ENCODE data around the gene IGFL2.
"Not testable (repeated sequence)": the region's sequence is repeated elsewhere in the genome, so short reads cannot be mapped to it uniquely, and the experiment has no call there.

Gene IGFL2

DNA sequence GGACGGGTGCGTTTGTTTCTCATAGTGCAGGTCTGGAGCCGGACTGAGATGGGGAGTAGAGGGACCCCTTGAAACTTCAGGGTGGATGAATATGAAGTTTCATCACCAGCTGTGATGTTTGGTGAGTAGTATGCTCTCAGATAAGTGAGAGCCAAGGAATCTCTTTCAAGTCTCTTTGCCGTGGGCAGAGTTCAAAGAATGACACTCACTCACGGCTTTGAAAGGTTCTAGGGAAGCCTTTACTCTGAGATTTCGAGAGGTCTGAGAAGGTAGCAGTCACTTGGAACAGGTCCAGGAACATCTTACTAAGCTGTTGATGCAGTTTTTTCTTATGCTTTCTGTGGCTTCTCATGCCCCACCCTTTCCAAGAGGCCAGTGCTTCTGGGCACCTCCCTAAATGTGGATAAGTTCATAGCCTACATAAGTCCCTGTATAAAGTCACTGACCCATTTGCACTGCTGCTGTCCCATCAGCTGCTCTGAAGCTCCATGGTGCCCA is at the start of gene IGFL2:
Gene IGFL2, plus strand, starts transcription at position 448 of the 498 bp plus-strand sequence. Its CDS starts 41 bp downstream, at position 489.
- no peak for DNase-seq

DNA sequence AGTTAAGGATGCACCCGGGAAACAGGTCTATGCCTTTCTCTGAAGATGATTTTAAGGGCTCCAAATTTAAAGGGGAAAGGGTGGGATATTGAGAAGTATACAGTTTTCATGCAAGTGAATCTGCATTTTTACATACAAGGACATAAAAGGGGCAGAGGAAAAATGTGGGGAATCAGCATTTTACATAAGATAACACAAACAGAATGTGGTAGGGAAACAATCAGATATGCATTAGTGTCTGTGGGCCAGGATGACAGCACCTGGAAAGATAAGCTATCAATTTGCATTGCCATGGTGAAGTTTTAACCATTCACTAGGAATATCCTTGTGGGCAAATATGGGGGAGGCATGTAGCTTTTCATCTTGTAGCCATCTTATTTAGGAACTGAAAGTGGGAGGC is 47.7 kb upstream of the IGFL2 start:
- no peak for DNase-seq

DNA sequence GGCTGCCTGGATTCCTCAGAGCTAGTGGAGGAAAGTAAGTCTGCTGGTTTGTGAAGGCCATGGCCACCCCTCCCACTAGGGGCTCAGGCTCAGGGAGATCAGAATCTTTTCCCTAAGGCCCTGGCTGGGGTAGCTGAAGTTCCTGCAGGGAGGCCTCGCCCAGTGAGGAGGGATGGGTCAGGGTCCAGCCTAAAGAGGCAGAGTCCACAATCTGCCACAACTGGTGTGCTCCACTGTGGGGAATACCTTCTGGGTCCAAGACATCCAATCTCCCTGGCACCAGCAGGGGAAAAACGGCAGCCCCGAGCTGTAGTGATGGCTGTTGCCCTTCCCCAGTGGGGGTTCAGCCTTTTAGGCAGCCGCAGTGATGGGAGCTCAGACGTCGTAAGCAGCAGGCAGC is 46.7 kb upstream of the IGFL2 start:
- peak; percentile 27 for DNase-seq

GRCh38 chr19:46102333-46102732 is 45.7 kb upstream of the IGFL2 start:
- not testable (repeated sequence) for DNase-seq

GRCh38 chr19:46107371-46107770 is 40.7 kb upstream of the IGFL2 start:
- no peak for DNase-seq

- DNase-seq: no peak
Observed at GRCh38 chr19:46109876-46110275, 38.2 kb upstream of the IGFL2 start.

GRCh38 chr19:46111376-46111775 is 36.7 kb upstream of the IGFL2 start:
- peak; percentile 61 for DNase-seq

GRCh38 chr19:46112527-46112926 is 35.5 kb upstream of the IGFL2 start:
- no peak for DNase-seq

DNA sequence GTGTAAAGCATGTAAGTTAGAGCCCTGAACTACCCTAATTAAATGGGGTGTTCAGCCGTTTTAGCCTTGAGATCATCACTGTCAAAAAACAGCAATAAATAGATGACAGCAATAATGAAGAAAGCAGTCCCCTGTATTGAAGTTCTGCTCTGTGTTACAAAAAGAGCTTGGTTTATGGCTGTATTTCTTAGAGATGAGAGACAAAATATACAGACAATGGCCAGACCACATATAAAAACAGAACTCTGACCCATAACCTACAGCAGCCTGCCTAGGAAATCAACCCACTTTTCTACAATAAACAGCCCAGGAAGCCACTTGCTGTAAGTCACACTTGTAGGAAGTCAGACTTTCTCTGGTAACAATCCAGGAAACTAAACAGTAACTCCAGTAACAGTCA is 34.3 kb upstream of the IGFL2 start:
- DNase-seq: no peak

DNA sequence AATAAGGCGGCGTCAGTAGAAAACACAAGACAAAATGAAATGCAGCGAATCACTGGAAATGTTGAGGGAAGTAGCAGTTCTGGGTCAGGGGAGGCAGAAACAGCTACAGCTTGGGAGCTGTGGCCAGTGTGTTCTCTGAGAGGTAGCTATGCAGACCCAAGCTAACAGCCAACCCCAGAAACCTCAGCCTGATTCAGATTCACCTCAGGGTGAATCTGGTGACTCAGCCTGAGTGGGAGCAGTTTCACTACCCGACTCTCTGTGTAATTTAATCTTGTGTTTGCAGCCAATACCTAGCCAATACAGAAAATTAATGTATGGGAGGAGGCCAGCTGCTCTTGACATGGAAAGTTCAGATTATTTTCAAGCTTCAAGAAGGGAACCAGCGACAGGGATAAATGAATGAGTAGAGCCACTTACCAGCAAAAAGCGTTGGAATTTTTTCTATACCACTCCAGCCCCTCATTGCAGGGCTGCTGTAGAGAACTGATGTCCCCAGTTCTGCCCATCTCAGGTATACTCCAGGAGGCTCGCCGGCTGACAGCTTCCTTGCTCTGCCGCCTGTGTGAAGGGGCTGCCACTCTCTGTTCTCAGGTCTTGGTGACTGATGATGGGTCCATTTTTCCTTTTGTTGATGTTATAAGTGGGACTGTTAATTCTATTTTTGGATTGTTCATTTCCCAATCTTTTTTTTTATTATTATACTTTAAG is 32.5 kb upstream of the IGFL2 start:
- DNase-seq: peak; percentile 39

- DNase-seq: no peak
Observed at GRCh38 chr19:46116121-46116520, 31.9 kb upstream of the IGFL2 start.

GRCh38 chr19:46118136-46118535 is 29.9 kb upstream of the IGFL2 start:
- no peak for DNase-seq

- no peak for DNase-seq
Observed at GRCh38 chr19:46124638-46125115, 23.4 kb upstream of the IGFL2 start, which contains the start of gene IGFL3. Gene IGFL3 (minus strand): TSS chr19:46124688. CDS start chr19:46124649, 39 bp downstream.

DNA sequence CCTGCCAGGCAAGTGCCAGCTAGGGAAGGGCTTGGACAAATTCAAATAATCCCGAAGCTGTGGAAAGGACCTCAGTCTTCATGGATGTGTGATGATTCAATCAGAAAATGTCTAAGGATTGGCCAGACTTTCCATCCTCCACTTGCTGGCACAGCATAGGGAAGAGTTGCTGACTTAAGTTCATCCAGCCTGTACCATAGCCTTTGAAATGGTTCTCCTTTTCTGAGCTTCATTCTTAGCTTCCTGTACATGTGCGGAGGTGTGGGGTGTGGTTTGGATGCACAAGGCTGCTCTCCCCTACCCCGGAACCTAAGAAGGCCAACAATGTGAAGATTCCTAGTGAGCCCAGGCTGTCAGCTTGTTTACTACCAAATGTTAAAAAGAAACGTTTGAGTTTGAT is 22.6 kb upstream of the IGFL2 start:
- DNase-seq: no peak

GRCh38 chr19:46126086-46126580 is 21.9 kb upstream of the IGFL2 start:
- no peak for DNase-seq

- DNase-seq: no peak
Observed at GRCh38 chr19:46131485-46132143, 16.4 kb upstream of the IGFL2 start.

GRCh38 chr19:46132508-46133100 is 15.4 kb upstream of the IGFL2 start:
- DNase-seq: peak; percentile 32

DNA sequence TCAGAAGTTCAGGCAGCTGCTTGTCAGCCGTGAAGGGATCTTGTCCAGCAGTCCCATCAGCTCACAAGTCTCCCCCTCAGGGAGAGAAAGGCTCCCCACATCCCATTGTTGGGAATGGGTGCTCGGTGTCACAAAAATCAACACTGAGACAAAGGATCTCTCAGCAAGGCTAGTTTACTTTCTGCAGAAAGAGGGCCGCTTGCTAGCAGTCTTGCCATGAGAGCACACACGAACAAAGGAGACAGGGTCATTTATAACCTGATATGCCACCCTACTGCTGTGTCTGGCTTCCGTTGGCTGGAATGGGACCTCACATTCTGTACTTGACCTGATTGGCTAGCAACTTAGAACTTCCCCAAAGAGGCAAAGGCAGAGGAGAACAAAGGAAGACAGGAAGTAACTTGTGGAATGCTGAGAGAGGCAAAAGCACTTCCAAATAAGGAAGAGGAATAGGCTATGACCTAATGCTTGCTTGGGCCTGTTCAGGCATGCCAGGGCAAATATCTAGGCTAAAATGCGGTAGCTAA is 14.9 kb upstream of the IGFL2 start:
- peak; percentile 99 for DNase-seq

GRCh38 chr19:46133777-46134241 is 14.2 kb upstream of the IGFL2 start:
- peak; percentile 62 for DNase-seq

- peak; percentile 75 for DNase-seq
Observed at GRCh38 chr19:46134527-46134926, 13.5 kb upstream of the IGFL2 start.

DNA sequence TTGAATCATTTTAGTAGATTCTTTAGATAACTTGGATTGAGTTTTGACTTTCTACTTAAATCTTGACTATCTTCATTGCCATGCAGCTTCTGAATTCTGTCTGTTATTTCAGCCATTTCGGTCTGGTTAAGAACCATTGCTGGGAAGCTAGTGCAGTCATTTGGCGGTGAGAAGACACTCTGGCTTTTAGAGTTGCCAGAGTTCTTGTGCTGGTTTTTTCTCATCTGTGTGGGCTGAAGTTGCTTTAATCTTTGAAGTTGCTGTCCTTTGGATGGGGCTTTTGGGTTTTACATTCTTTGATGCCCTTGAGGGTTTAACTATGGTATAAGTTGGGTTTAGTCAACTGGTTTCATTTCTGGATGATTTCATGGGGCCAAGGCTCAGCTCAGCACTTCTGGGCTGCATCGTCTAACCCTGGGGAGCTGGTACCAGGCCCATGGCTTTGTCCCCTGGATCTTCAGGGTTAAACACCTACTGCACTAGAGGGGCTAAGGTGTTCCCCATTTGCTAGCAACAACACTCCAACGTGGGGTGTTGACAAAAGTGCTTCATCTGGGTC is 10.0 kb upstream of the IGFL2 start:
- no peak for DNase-seq

DNA sequence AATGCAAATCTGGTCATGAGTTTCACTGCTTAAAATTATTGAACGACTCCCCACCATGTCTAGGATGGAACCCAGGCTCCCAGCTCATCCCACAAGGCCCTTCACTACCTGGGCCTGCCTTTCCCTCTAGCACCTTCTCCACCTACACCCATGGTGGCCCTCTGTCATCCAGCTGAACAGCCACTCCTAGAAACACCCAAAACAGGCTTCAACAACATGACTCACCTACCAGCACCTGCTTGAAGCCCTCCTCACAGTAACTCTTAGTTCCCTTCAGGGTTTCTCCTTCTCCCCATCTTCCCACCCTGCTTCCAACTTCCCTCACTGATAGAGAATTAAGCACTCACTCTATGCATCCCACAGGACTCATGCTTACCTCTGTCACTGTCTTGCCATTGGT is 6.6 kb upstream of the IGFL2 start:
- no peak for DNase-seq

DNA sequence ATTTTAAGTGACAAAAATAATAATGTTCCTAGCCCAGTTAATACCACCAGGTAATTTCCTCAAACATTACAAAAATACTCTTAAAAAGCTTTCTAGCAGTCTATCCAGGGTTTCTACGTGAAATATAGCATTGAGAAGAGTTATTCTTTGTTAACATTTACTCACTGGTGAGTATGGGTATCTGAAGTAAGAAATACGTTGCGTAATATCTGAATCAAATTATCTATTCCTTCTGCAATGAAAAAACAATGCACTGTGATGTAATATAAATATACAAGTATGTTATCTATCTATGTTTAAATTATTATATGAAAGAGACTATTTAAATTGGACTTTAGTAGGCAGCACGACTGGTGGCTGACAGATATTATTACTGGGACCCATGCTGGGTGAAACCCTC is 5.7 kb upstream of the IGFL2 start:
- DNase-seq: no peak
